Stimulated activated CD8-positive, alpha-beta memory T cell treated with anti-CD3 and anti-CD28 coated beads, Interleukin-12 subunit alpha, Interleukin-12 subunit beta, amount 100 ng/mL, for 24 hours (primary cell): ENCODE data around the gene PF4V1.

ENCODE experiments used
- DNase-seq: peaks from one replicate; pipeline ENCODE4 v3.0.0-alpha.2; 2020; ENCODE audit errors: extremely low read depth

Gene PF4V1, protein sequence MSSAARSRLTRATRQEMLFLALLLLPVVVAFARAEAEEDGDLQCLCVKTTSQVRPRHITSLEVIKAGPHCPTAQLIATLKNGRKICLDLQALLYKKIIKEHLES

DNA sequence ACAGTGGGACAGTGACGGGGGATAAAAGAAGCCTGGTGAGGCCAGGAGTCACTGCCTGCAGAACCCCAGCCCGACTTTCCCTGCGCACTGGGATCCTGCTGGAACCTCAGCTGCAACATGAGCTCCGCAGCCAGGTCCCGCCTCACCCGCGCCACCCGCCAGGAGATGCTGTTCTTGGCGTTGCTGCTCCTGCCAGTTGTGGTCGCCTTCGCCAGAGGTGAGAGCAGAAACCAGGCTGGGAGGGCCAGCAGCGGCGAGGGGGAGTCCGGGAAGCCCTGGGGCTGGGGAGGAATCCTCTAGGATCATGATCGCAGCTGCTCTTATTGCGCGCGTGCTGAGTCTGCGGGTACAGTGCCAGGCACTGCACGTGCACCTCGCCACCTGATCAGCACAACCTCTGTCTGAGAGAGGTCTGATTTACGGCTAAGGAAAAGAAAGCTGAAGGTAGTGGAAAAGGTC is at the start of gene PF4V1:
PF4V1 (plus strand) TSS at position 51 of the 459 bp plus-strand sequence; CDS start at position 118, 67 bp downstream.
- no peak for DNase-seq

DNA sequence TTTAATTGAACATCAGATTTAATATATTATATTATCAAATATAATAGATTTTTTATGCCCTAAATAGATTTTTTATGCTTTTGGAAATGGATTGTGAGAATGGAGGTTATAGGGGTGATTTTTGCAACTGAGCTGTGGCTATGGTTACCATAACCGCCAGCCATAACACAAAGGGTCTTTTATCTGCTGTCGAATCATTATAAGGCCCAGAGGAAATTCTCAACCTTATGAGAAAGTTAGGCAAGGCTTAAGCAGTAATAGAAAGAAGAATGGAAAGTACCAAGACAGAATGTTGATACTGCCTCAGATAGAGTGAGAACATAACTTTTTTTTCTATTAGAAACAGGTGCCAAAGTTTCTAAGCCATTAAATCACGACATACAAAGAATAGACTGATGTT is 42.9 kb upstream of the PF4V1 start:
- no peak for DNase-seq

DNA sequence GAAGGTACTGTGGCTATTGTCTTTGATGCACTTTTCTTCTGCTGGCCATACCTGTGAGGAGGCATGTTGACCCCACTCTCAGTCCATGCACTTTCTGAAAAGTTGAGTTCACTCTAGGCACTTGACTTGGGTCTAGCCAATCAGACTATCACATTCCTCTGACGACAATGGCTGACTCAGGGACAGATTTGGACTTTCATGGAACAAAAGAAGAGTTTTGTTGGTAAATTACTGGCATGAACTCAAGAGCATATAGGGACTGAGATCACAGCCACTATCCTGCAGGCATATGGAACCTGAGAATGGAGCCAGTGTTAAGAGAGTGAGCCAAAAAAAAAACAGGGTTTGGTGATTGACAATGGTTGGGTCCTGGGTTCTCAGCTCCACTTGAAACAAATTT is 41.3 kb upstream of the PF4V1 start:
- DNase-seq = no peak

DNA sequence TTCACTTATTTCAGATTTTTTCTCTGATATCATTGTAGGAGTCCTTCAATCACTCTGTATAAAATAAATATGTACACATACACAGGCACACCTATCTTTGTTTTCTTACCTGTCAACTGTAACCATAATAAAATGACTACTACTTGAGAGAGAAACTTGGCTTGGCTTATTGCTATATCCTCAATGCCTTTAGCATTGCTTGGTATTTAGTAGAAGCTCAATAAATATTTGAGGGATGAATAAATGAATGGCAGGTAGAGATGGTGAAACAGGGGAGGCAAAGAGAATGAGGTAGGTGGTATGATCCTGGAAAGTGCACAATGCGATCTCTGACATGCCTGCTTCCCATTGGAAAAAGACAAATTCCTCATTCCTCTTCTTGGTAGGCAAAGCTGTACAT is 38.4 kb upstream of the PF4V1 start:
- DNase-seq = no peak

DNA sequence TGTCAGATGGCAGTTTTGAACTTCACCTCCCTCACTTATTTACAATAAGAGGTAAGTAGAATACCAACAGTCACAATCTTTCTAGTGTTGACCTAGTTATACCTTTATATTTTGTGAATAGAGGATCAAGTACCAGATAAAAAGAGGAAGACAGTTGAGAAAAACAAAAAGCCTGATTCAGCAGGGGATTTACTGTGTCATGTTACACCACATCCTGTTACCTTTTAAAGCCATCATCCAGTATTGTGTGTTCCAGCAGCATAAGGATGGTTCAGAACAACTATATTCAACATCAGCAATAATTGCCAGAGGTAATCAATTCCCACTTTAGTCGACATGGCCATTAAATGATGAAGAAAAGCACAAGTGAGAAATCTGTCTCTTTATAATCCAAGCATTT is 38.0 kb upstream of the PF4V1 start:
- DNase-seq = no peak

DNA sequence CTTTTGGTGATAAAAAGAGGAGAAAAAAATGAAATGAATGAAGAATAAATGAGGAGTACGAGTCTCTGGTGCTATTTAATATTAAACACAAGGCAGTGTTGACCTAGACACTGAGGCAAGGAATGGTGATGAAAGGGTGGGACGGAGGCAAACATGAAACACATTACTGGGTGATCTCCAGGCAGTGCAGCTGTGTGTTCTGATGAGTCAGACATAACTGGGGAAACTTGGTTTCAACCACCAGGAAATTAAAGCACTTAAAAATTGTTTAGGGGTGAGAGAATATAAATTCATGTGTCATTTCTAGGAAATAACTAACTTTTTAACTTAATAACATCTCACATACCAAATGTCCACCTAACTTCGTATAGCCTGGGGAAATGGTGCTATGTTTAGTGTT is 36.3 kb upstream of the PF4V1 start:
- no peak for DNase-seq

DNA sequence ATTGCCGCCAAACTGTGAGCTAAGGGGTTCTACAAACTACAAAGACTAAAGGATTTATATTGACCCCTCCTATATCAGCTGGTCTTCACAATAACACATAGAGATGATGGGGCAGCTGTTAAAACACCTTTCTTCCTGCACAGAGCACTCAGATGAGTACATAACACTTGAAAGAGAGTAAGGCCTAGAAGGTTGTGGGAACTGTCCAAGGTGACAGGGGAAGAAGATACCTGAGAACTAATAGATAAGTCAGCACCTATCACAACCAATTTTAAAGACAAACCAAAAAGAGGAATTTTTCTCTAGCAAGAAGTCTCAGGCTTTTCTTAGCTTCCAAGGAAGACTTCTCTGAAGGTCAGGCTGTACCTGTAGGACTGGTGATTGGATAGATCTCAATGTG is 35.8 kb upstream of the PF4V1 start:
- DNase-seq = no peak

DNA sequence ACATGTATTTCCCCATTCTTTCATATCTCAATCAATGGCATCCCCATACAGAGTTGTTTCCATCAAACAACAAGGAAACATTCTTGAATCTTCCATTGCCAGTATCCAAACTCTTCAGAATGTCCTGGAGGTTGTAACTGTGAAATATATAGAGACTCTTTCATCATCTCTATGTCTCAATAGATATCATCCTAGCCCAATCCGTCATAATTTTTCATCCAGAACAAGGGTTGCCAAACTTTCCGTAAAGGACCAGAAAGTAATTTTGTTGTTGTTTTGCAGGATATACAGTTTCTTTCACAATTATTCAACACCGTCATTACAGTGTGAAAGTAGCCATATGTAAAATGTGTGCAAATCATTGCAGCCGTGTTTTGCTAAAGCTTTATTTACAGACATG is 31.8 kb upstream of the PF4V1 start:
- no peak for DNase-seq

DNA sequence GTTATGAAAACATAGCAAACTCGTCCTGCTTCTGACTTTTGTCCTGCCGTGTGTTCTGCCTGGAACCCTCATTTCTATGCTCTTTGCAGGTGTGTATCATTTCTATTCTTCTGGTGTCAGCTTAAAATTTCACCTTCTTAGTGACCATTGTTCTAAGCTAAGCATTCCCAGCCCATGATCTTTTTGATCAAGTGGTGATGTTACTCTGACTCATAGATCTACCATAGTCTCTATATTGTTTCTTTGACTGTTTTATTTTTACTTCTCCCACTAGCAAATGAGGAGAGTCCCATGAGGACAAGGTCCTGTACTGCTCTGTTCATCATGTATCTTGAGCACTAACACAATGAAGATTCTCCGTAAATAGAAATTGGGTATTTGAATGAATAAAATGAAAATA is 30.7 kb upstream of the PF4V1 start:
- DNase-seq = no peak

DNA sequence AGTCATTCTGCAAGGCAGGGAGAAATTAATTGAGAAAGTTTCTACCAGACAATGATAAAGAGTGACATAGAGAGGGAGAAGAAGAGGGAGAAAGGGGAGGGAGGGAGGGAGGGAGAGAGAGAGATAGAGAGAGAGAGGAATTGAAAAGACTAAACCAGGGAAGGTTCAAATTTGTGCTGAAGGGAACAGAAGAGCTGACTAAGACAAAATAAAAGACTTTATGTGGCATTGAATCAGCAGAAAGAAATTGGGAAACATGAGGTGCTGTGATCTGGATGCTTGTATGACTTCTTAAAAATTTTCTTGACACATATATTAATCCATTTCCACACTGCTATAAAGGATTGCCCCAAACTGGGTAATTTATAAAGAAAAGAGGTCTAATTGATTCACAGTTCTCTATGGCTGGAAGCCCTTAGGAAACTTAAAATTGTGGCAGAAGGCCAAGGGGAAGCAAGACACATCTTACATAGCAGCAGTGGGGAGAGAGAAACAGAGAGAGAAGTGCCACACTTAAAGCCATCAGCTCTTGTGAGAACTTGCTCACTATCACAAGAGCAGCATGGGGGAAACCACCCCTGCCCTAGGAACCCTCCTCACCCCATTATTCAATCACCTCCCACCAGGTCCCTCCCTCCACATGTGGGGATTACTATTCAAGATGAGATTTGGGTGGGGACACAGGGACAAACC is 30.1 kb upstream of the PF4V1 start:
- no peak for DNase-seq

DNA sequence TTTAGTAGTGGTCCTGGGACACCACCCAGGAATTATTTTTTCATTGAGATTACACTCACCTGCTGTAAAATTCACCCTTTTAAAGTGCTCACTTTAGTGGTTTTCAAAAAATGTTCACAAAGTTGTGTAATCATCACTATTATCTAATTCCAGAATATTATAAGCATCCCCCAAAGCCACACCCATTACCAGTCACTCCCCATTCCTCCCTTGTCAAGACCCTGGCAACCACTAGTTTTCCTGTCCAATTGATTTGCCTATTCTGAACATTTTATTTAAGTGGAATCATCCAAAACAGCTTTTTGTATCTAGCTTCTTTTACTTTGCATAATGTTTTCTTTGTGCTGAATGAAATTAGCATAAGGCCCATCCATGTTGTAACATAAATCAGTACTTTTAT is 29.3 kb upstream of the PF4V1 start:
- no peak for DNase-seq

DNA sequence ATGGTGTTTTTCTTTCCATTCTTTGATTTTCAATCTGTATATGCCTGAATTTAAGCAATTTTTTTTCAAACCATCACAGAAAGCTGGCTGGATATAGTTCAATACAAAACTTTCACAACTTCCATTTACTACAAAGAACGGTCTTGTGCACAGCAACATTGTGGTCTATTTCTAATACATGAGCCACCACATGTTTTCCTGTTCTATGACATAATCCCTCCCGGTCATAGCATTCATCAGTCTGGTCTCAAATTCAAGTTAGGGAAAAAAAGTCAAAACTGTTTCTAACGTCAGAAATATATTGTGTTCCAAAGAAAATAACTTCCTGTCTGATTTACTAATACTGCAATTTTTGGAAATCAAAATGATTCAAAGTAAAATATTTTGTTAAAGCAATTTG is 24.1 kb upstream of the PF4V1 start:
- DNase-seq = no peak

DNA sequence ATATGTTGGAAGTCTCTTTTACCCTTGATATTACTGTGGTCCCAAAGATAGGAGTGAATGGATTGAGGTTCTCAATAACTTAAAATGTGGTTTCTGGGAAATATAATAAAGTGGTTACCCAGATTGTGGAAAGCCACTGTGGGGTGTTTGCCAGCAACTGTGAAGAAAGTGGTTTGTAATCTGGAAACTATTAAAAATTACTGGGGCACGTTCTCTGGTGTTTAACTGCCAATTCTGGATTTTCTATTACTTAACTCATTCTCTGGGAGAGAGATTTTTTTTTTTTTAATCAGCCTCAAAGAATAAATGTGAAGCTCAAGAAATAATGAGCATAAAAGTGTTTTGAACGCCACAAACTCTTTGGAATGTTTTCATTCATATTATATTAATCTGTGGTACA is 21.5 kb upstream of the PF4V1 start:
- DNase-seq = no peak

DNA sequence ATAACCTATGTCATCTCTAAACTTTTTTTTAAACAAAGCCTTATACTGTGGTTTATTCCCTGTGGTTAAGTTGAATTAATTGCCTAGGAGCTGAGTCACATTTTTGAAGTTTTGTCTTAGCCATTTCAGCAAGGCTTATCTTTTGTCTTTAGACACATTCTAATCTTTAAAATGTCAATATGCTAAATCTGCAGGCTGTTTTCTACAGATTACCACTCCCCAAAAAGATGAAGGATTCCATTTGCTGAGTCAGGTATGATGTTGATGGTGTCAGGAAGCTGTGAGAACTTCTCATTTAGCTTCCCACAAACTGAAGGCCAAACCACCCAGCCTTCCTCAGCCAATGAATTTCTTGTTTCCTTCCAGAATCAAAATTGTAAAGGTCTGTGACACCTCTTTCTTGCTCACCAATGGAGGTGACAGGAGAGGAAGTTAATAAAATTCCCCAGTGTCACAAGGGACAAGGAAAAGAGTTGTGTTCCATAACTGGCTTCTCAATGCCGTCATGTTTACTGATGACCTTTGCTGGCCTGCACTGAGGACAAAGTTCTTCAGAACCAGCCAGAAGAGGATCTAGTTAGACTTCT is 20.4 kb upstream of the PF4V1 start:
- DNase-seq = no peak

DNA sequence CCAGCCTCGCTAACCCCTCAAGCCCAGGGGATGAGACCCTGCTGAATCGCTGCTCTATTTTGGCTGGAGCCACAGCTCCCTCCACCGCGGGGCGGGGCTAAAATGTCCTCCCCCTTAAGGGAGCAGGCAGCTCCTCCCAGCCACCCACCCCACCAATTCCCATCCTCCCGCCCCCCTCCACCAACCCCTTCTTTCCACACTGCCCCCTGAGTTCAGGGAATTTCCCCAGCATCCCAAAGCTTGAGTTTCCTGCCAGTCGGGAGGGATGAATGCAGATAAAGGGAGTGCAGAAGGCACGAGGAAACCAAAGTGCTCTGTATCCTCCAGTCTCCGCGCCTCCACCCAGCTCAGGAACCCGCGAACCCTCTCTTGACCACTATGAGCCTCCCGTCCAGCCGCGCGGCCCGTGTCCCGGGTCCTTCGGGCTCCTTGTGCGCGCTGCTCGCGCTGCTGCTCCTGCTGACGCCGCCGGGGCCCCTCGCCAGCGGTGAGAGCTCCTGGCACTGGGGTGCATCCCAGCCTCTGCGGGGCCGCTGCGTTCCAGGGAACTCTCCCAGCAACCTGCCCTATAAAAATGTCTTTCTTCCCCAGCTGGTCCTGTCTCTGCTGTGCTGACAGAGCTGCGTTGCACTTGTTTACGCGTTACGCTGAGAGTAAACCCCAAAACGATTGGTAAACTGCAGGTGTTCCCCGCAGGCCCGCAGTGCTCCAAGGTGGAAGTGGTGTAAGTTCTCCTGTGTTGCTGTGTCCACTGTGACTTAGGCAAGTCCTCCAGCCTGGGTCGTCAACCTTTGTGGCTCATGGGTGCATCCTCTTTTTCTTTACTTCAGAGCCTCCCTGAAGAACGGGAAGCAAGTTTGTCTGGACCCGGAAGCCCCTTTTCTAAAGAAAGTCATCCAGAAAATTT is 16.5 kb upstream of the PF4V1 start, which contains the start of gene CXCL6:
CXCL6 (plus strand) TSS at position 306 of the 907 bp plus-strand sequence; CDS start at position 379, 73 bp downstream.
- DNase-seq = no peak

DNA sequence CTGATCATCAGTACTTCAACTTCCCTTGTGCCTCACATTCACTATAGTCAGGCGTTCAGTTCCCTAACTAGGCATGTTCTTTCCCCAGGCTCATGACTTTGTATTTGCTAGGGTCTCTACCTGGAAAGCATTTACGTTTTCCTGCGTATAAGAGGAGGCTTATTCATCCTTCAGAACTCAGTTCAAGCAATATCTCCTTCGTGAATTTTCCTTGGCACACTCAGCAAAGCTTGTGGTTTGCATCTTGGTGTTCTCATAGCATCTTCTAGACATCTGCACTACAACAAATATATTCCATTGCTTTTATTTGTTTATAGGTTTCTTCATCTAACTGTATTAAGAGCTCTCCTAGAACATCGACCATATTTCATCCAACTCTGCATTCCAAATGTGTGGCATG is 14.0 kb upstream of the PF4V1 start:
- DNase-seq = no peak

DNA sequence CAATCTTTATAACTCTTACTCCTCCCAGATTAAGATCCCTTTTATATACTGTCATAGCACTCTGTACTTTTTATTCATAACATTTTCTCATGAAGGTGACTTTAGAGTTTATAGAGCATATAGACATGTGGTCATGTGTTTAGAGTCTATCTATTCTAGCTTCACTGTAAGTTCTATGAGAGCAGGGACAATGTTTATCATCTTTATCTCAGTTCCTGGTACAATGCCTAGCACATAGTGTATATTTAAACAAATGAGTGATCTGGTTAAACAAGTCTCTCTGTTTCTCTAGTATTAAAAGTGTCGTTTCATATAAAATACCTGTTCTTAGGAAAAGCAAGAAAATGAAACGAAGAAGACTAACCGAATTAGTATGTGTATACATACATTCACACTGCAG is 13.4 kb upstream of the PF4V1 start:
- DNase-seq = no peak

DNA sequence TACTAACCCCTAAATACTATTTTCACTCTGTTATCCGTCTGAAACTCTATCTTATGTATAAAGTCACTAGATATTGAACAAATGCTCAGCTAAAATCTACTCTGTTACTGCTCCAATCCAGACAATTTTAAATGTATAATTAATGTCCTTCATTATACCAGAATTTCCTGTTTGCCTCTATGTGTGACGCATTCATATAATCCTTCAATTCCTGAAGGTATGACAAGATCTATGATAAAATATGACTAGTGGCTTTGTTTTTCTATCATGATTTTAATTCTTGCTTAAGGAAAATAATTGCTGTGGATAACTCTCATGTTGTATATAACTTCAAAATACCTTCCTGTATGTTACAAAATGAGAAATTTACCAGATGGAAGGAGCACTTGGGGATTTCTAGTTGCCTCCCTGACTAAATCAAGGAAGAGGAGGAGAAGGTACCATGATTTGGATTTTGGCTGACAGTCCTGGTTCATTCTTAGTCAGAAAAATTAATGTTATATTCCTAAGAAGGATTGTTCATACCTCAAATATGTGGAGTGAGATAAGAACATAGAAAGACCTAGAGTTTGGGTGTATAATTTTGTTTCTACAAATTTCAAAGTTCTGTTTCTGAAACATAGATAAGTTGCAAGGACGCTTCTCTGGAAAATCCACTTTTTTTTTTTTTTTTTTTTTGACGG is 11.7 kb upstream of the PF4V1 start:
- DNase-seq = no peak

DNA sequence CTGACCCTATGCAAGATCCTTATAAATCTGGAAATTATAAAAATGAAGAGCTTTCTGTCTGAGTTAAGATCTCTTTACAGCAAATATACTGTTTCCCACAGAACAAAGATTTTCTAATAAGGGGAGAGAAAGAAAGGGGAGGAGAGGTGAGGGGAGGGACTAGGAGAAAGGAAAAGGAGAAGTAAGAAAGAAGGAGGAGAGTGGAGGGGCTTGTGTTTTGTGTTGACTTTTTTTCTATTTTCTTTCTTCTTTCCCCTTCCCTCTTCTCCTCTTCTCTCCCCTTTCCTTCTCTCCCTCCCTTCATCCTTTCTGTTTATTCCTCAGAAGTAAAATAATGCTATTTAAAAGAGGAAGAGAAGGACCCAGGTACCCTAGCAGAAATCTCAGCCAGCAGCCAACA is 10.4 kb upstream of the PF4V1 start:
- DNase-seq = no peak

DNA sequence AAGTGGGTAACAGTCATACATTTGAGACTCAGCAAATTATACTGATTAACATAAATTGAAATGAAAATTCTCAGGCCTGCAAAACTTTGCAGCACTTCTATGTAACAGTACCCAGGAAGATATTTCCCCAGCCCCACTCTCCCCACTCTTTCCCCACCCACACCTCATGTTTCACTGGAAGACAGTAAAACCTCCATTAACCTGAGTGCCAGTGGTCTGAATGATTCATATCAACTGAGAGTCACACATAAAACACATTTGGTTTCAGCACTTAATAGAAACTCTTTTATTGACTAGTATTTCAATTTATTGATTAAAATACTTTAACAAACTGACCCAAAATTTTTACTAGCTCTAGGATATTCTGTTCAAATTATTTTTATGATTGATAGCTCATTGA is 9.7 kb upstream of the PF4V1 start:
- no peak for DNase-seq

DNA sequence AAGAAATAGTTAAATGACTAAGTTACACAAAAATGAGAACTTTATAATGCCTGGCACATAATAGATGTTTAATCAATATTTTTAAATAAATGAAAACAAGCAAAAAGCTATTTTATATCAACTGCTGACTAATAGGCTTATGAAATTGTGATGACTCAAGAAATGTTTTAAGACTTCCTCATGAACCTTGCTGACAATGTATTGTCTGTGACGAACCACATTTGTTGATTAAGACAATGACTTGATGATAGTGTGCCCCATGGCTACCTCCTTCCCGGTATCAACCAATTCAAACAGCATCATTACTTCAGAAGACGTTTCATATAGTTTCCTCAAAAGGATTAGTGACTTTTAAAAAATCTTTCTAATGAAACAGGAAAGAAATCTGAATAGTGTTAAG is 8.8 kb upstream of the PF4V1 start:
- no peak for DNase-seq

DNA sequence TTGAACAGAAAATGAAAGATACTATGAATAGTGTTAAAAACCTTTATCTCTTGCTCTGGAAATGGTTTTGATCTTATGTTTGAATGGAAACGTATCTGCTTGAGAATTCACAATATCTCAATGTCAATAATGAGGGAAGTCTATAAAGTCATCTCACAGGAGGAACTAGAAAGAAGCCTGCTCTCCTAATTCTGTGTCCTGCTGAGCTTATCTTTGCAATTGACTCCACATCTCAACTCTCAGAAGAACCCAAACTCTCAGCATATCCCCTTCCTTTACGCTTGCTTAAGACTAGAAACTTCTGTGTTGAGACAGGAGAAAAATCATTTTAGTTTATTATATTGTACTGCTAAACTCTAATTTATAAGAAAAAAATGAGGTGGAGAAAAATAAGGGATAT is 8.3 kb upstream of the PF4V1 start:
- DNase-seq = no peak
